Measurements from ENCODE around the gene DPEP2. TPM values are rescaled to one million over a fixed set of nuclear protein-coding genes. Genes with fewer than 3 reads are reported as not detected.

DPEP2 gene
- total RNA-seq, 1 donor, result not detected

- peaks cover 53% of the 10 kb centered on the region for H3K79me2 ChIP-seq (ENCODE audit: insufficient read depth, low read length)
- peaks cover 46% of the 10 kb centered on the region for H4K20me1 ChIP-seq (ENCODE audit: insufficient read depth, low read length)
- peak overlapping the region; percentile 89 for H3K27ac ChIP-seq (ENCODE audit: low read depth, low read length)
- H3K4me3 ChIP-seq (ENCODE audit: insufficient read depth, low read length), result peak overlapping the region; percentile 94
- H3K4me2 ChIP-seq (ENCODE audit: insufficient read depth, low read length), result peak overlapping the region; percentile 96
- TF ChIP-seq CTCF (IDR thresholded peaks at IDR 0.05; ENCODE audit: extremely low read depth, low read depth, low read length), result no peak
- peaks cover 33% of the 10 kb centered on the region for H3K4me1 ChIP-seq (ENCODE audit: insufficient read depth, low read length)
- H3K36me3 ChIP-seq (ENCODE audit: insufficient read depth, low read length), result peaks cover 17% of the 10 kb centered on the region
- no peaks in the 10 kb centered on the region for H3K27me3 ChIP-seq (ENCODE audit: insufficient read depth, low read length)
- peak; percentile 96 for DNase-seq (ENCODE audit: insufficient read length, low spot score, missing footprints)
- H2AFZ ChIP-seq (ENCODE audit: low read length), result peak overlapping the region; percentile 59
- no peaks in the 10 kb centered on the region for H3K9me3 ChIP-seq (ENCODE audit: low read depth, low read length)
Measured at GRCh38 chr16:67967958-67968399, 31.3 kb downstream of the DPEP2 start.

DNA sequence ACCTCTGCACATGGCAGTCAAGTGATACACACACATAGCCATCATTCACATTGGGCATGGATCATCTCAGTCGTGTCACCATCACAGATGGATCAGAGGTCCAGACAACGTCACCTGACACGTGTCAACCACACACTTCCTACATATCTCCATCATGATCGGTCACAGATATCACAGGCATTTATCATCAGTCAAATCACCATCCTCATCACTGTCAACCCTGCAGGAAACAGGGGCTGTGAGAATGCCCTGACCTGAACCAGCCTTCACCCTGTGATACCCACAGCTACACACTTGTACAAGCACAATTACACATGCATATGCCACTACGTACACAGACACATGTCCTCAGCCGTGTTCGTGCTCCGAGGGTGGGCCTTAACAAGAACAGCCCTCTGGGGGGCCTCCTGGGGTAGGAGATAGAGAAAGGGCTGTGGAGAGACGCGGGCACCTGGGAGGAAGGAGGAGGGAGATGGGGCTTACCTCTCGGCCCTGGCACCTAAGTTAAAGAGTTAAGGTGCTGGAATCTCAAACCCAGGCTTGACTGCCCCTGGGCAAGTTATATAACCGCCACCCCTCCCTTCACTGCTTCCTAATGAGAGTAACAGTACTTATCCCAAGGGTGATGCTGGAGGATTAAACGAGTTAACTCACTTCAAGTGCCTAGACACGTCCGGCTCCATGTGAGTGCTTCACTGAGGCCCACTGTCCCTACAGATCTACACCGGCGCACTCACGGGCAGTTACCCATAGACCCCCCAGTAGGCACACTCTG lies 31.9 kb downstream of the DPEP2 start:
- Histone ChIP-seq H3K27ac (ENCODE audit: low read depth, low read length) (peak overlapping the region; percentile 89), H2AFZ (ENCODE audit: low read length) (peak overlapping the region; percentile 54), H3K4me1 (ENCODE audit: insufficient read depth, low read length) (peaks cover 33% of the 10 kb centered on the region), H3K36me3 (ENCODE audit: insufficient read depth, low read length) (peaks cover 23% of the 10 kb centered on the region), H3K9me3 (ENCODE audit: low read depth, low read length) (no peaks in the 10 kb centered on the region), H3K27me3 (ENCODE audit: insufficient read depth, low read length) (no peaks in the 10 kb centered on the region), H3K4me2 (ENCODE audit: insufficient read depth, low read length) (peak overlapping the region; percentile 96), H4K20me1 (ENCODE audit: insufficient read depth, low read length) (peaks cover 46% of the 10 kb centered on the region), H3K4me3 (ENCODE audit: insufficient read depth, low read length) (peak overlapping the region; percentile 94), H3K79me2 (ENCODE audit: insufficient read depth, low read length) (peaks cover 59% of the 10 kb centered on the region)
- no peak for TF ChIP-seq CTCF (IDR thresholded peaks at IDR 0.05; ENCODE audit: extremely low read depth, low read depth, low read length)
- peak; percentile 94 for DNase-seq (ENCODE audit: insufficient read length, low spot score, missing footprints)

DNA sequence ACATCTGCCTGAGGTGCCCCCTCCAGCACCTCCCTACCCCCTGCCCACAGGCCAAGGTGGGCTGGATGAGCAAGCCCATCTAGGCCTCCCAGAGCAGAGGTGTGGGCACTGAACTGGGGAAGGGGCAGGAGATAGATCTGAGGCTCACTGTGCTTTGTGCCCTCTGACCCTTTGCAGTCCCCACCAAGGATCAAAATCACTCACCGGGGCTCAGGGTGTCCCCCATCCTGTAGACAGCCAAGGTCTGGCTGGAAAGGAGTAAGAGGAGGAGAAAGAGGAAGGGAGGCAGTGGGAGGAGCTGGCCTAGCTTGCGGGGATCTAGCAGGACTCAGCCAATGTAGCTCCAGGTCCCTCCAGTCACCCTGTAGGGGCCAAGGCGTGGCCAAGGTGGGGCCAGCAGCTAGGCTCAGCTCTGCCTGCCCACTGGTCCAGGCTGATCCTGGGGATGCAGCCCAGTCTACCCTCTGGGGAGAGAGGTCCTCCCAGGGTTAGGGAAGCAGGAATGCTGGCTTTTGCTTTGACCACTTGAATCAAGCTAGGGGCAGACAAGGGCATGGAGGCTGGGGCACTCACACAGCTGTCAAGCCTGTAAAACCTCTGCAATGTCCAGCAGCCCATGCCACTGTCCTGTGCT lies 32.6 kb downstream of the DPEP2 start:
- H3K27ac ChIP-seq (ENCODE audit: low read depth, low read length), result peak overlapping the region; percentile 89
- peak; percentile 96 for DNase-seq (ENCODE audit: insufficient read length, low spot score, missing footprints)
- H3K9me3 ChIP-seq (ENCODE audit: low read depth, low read length), result no peaks in the 10 kb centered on the region
- H3K27me3 ChIP-seq (ENCODE audit: insufficient read depth, low read length), result no peaks in the 10 kb centered on the region
- H4K20me1 ChIP-seq (ENCODE audit: insufficient read depth, low read length), result peaks cover 52% of the 10 kb centered on the region
- H3K4me3 ChIP-seq (ENCODE audit: insufficient read depth, low read length), result peak overlapping the region; percentile 94
- TF ChIP-seq CTCF (IDR thresholded peaks at IDR 0.05; ENCODE audit: extremely low read depth, low read depth, low read length), result no peak
- peaks cover 30% of the 10 kb centered on the region for H3K36me3 ChIP-seq (ENCODE audit: insufficient read depth, low read length)
- no peak overlapping the region for H2AFZ ChIP-seq (ENCODE audit: low read length)
- peaks cover 66% of the 10 kb centered on the region for H3K79me2 ChIP-seq (ENCODE audit: insufficient read depth, low read length)
- peak overlapping the region; percentile 96 for H3K4me2 ChIP-seq (ENCODE audit: insufficient read depth, low read length)
- peaks cover 33% of the 10 kb centered on the region for H3K4me1 ChIP-seq (ENCODE audit: insufficient read depth, low read length)
